A549 (cell line): ENCODE results near the gene MEF2C. TPM values are rescaled to one million over a fixed set of nuclear protein-coding genes. Genes with fewer than 3 reads are reported as not detected.

Experiments used
- ATAC-seq, 2 experiments: fragments of 200-7000 bp in 1 of 2; fragments of >200 bp in 1 of 2; cut with Nextera tagmentation in 1 of 2; cut with Tn5 transposase in 1 of 2; 3 replicates each; pipeline versions ENCODE4 v1.8.0 to v1.9.1; 2018 to 2020; ENCODE audit warnings: mild to moderate bottlenecking in 1 of 2, moderate library complexity in 1 of 2
- CTCF ChIA-PET: fragments of 300-600 bp; sonication (Branson Sonifier 250); formaldehyde crosslinking; extraction: SDS; loops from one replicate; lab custom pipeline; 2021; ENCODE audit warnings: antibody characterized with exemption, inconsistent platforms; lab: Yijun Ruan, JAX
- POLR2A ChIA-PET: fragments of 350-600 bp; formaldehyde crosslinking; extraction: SDS; loops from one replicate; lab custom pipeline; 2021; ENCODE audit warnings: antibody characterized with exemption, inconsistent platforms; lab: Yijun Ruan, JAX
- DNase-seq, 2 experiments: peaks; one replicate each; pipeline versions ENCODE4 v3.0.0 to v3.0.0-alpha.2; 2011 to 2016; ENCODE audit warnings: low read depth in 1 of 2, low spot score in 1 of 2
- FAIRE-seq: peaks from 2 replicates; lab custom pipeline; 2011; peaks lifted over from hg19 to GRCh38; lab: Jason Lieb, UNC
- H3K27ac ChIP-seq, 2 experiments: fragments of >200 bp; sonication (Bioruptor Twin); formaldehyde crosslinking; 3 replicates each; pipeline ENCODE4 v1.5.1; 2016 to 2017
- H3K4me1 ChIP-seq: fragments of >200 bp; sonication (Bioruptor Twin); formaldehyde crosslinking; 3 replicates; pipeline ENCODE4 v1.6.1; 2016
- H3K4me2 ChIP-seq: fragments of >200 bp; sonication (Bioruptor Twin); formaldehyde crosslinking; 3 replicates; pipeline ENCODE4 v1.6.1; 2016
- H3K4me3 ChIP-seq: fragments of >200 bp; sonication (Bioruptor Twin); formaldehyde crosslinking; 3 replicates; pipeline ENCODE4 v1.5.1; 2016
- H3K9me3 ChIP-seq: fragments of >200 bp; sonication (Bioruptor Twin); formaldehyde crosslinking; 3 replicates; pipeline ENCODE4 v1.6.1; 2016
- BHLHE40 ChIP-seq: IDR thresholded peaks from 2 replicates; pipeline ENCODE4 v1.6.1; 2012; ENCODE audit warnings: low read depth, low read length, inconsistent platforms
- CBX2 ChIP-seq: fragments of 200-600 bp; sonication (generic); IDR thresholded peaks from 2 replicates; pipeline ENCODE4 v1.6.1; 2016; ENCODE audit warnings: low read depth, mild to moderate bottlenecking, borderline replicate concordance
- CBX8 ChIP-seq: fragments of 200-600 bp; sonication (generic); IDR thresholded peaks from 2 replicates; pipeline ENCODE4 v1.6.1; 2016
- CHD2 ChIP-seq: fragments of 150-350 bp; IDR thresholded peaks from 2 replicates; pipeline ENCODE4 v1.6.1; 2014; ENCODE audit warnings: low read length; ENCODE audit not compliant: partially characterized antibody
- CHD4 ChIP-seq: fragments of 200-600 bp; sonication (generic); IDR thresholded peaks from 2 replicates; pipeline ENCODE4 v1.6.1; 2016; ENCODE audit warnings: antibody characterized with exemption, mild to moderate bottlenecking, borderline replicate concordance
- EP300 ChIP-seq, 2 experiments: fragments of >200 bp; sonication (Bioruptor Twin); formaldehyde crosslinking; IDR thresholded peaks; 2 replicates in 1 of 2; 3 replicates in 1 of 2; pipeline ENCODE4 v1.6.1; 2016 to 2017
- ESRRA ChIP-seq: fragments of 150-350 bp; IDR thresholded peaks from 2 replicates; pipeline ENCODE4 v1.6.1; 2014; ENCODE audit warnings: mild to moderate bottlenecking, low read length, borderline replicate concordance
- FOXS1 ChIP-seq: fragments of 250-450 bp; sonication (Bioruptor Pico); IDR thresholded peaks from 2 replicates; pipeline ENCODE4 v1.5.0; 2020; ENCODE audit warnings: mild to moderate bottlenecking, moderate library complexity
- GATA3 ChIP-seq: IDR thresholded peaks from 2 replicates; pipeline ENCODE4 v1.6.1; 2012; ENCODE audit warnings: borderline replicate concordance
- HOXB5 ChIP-seq: fragments of 250-450 bp; sonication (Bioruptor Pico); IDR thresholded peaks from 2 replicates; pipeline ENCODE4 v1.5.0; 2020; ENCODE audit warnings: mild to moderate bottlenecking, moderate library complexity
- JUNB ChIP-seq: fragments of >200 bp; sonication (Bioruptor Twin); formaldehyde crosslinking; IDR thresholded peaks from 2 replicates; pipeline ENCODE4 v1.6.1; 2016
- KDM5A ChIP-seq: fragments of 200-600 bp; sonication (generic); IDR thresholded peaks from 2 replicates; pipeline ENCODE4 v1.6.1; 2016; ENCODE audit warnings: antibody characterized with exemption, mild to moderate bottlenecking
- MAFK ChIP-seq: fragments of 450-650 bp; IDR thresholded peaks from 2 replicates; pipeline ENCODE4 v1.6.1; 2014; ENCODE audit not compliant: partially characterized antibody
- NR3C1 ChIP-seq: fragments of >200 bp; sonication (Bioruptor Twin); formaldehyde crosslinking; IDR thresholded peaks from 3 replicates; pipeline ENCODE4 v1.6.1; 2017
- RAD21 ChIP-seq, 2 experiments: fragments of >200 bp in 1 of 2; sonication (Bioruptor Twin) in 1 of 2; formaldehyde crosslinking in 1 of 2; IDR thresholded peaks in 1 of 2; conservative IDR thresholded peaks in 1 of 2; 2 replicates in 1 of 2; 3 replicates in 1 of 2; pipeline ENCODE4 v1.6.1; 2012 to 2018; ENCODE audit warnings: inconsistent platforms in 1 of 2
- RARB ChIP-seq: fragments of 250-450 bp; sonication (Bioruptor Pico); IDR thresholded peaks from 2 replicates; pipeline ENCODE4 v1.8.0; 2021; ENCODE audit warnings: mild to moderate bottlenecking, moderate library complexity
- TFCP2L1 ChIP-seq: fragments of 250-450 bp; sonication (Bioruptor Pico); IDR thresholded peaks from 2 replicates; pipeline ENCODE4 v1.5.0; 2021; ENCODE audit warnings: mild to moderate bottlenecking
- ZC3H11A ChIP-seq: fragments of 450-650 bp; IDR thresholded peaks from 2 replicates; pipeline ENCODE4 v1.6.1; 2014; ENCODE audit warnings: antibody characterized with exemption, mild to moderate bottlenecking
- ZFP36 ChIP-seq: fragments of 450-650 bp; IDR thresholded peaks from 2 replicates; pipeline ENCODE4 v1.6.1; 2014; ENCODE audit warnings: borderline replicate concordance; ENCODE audit not compliant: partially characterized antibody
- ZNF302 ChIP-seq: fragments of 250-450 bp; sonication (Bioruptor Pico); IDR thresholded peaks from 2 replicates; pipeline ENCODE4 v1.9.0; 2021; ENCODE audit warnings: inconsistent platforms, mild to moderate bottlenecking, moderate library complexity
- ZSCAN20 ChIP-seq: fragments of 250-450 bp; sonication (Bioruptor Pico); IDR thresholded peaks from 2 replicates; pipeline ENCODE4 v1.8.0; 2022; ENCODE audit warnings: mild to moderate bottlenecking, moderate library complexity
- WGBS: methylation state at CpG from one replicate; pipeline ENCODE4 v1.1.6; 2017; ENCODE audit errors: missing lambda C conversion rate; 5-methylcytosine and 5-hydroxymethylcytosine counted together
- polyA minus RNA-seq: library from RNA; depleted of rRNA, polyadenylated mRNA; stranded (reverse); fragments of >200 nt; gene quantifications from 2 replicates; pipeline ENCODE4 v1.2.3, GENCODE V29; 2011; rRNA and poly(A)+ RNA removed
- polyA plus RNA-seq, 4 experiments: library from polyadenylated mRNA; depleted of rRNA in 3 of 4; stranded (reverse); fragments of >200 nt; fragmentation: RNase III in 1 of 4; extraction: RNeasy Plus Mini Kit Qiagen cat#74134 plus additional on column Dnase treatment in 1 of 4; gene quantifications; 2 replicates in 3 of 4; 3 replicates in 1 of 4; pipeline ENCODE4 v1.2.3, GENCODE V29; 2011 to 2017
- TF ChIP-seq, protein P1 (sequence below): fragments of 250-450 bp; sonication (Bioruptor Pico); IDR thresholded peaks from 2 replicates; pipeline ENCODE4 v1.5.0; 2020; ENCODE audit warnings: low read depth, mild to moderate bottlenecking, moderate library complexity
- TF ChIP-seq, protein P2 (sequence below): IDR thresholded peaks from 2 replicates; pipeline ENCODE4 v1.6.1; 2012
- TF ChIP-seq, protein P3 (sequence below): fragments of >200 bp; sonication (Bioruptor Twin); formaldehyde crosslinking; IDR thresholded peaks from 2 replicates; pipeline ENCODE4 v1.6.1; 2016
- TF ChIP-seq, protein P4 (sequence below): fragments of >200 bp; sonication (Bioruptor Twin); formaldehyde crosslinking; IDR thresholded peaks from 3 replicates; pipeline ENCODE4 v1.5.1; 2016
- TF ChIP-seq, protein P5 (sequence below): fragments of 450-650 bp; IDR thresholded peaks from 2 replicates; pipeline ENCODE4 v1.6.1; 2014; ENCODE audit warnings: antibody characterized with exemption

The MEF2C gene
- polyA plus RNA-seq (2011; rRNA removed) (0.03 and 0.05 TPM in 2 replicates), polyA plus RNA-seq (2017; fragmentation: RNase III; extraction: RNeasy Plus Mini Kit Qiagen cat#74134 plus additional on column Dnase treatment) (0.06 to 0.12 TPM (median 0.10 TPM) in 3 replicates), polyA minus RNA-seq (0.05 and 0.12 TPM in 2 replicates)
- polyA plus RNA-seq (2012; cell fraction: cytosol; rRNA removed), result not detected in 2 replicates
- not detected in 2 replicates for polyA plus RNA-seq (2012; cell fraction: nucleus; rRNA removed)

DNA sequence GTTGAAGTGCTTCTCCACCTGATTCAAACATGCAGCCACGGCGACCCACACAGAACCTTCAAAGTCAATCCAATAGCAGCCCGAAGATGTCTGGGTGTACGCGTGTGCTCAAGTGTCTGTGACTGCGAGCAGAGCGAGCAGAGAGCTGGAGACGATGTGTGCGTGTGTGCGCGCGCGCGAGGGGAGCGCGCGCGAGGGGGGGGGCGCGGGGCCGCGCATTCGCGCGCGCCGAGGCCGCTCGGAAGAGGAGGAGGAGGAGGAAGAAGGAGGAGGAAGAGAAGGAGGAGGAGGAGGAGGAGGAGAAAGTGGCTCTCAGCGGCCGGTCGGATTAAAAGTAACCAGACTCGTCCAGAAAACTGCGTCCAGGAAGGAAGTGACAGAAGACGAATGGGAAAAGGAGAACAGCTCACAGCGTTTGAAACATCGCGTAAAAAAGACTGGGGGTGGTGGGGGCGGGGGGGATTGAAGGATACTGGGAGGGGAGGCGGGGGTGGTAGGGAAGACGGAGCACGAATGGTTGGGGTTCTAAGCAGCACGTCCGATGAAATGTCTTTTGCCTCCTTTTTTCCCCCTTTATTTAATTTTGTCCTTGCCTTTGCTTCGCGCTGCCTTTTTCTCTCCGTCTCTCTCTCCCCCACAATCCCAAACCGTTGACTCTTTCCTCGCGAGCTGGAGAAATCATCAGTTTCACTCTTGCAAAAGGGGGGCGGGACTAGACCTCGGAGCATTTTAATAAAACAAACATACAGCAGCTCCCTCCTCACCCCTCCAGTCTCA lies at the start of gene MEF2C:
MEF2C (minus strand) TSS at position 126 of the 777 bp plus-strand sequence. CDS start 59,396 bp downstream, outside the sequence.
- POLR2A ChIA-PET, result no interaction called here
- no peak for FAIRE-seq
- Histone ChIP-seq H3K27ac (no peak within 1 kb of the TSS), H3K4me1 (peaks cover 6% of the 10 kb centered on the region; the same call in 1 of the 3 replicates), H3K4me2 (peak within 1 kb of the TSS; percentile 98), H3K9me3 (no peaks in the 10 kb centered on the region), H3K4me3 (peak within 1 kb of the TSS; percentile 54)
- DNase-seq, result peak in 1 of 2 experiments; percentile 4
- WGBS, result 2% methylated on average over 30 of the region's 52 CpGs
- ATAC-seq, result peak; percentile 71 to 72
- CTCF ChIA-PET, result no interaction called here
- TF ChIP-seq ZFP36 (no peak), CBX8 (no peak), TFCP2L1 (CRISPR knock-in tag) (no peak), ZSCAN20 (no peak), BHLHE40 (no peak)
- TF ChIP-seq, protein P1, sequence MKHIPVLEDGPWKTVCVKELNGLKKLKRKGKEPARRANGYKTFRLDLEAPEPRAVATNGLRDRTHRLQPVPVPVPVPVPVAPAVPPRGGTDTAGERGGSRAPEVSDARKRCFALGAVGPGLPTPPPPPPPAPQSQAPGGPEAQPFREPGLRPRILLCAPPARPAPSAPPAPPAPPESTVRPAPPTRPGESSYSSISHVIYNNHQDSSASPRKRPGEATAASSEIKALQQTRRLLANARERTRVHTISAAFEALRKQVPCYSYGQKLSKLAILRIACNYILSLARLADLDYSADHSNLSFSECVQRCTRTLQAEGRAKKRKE (CRISPR knock-in tag), result no peak

DNA sequence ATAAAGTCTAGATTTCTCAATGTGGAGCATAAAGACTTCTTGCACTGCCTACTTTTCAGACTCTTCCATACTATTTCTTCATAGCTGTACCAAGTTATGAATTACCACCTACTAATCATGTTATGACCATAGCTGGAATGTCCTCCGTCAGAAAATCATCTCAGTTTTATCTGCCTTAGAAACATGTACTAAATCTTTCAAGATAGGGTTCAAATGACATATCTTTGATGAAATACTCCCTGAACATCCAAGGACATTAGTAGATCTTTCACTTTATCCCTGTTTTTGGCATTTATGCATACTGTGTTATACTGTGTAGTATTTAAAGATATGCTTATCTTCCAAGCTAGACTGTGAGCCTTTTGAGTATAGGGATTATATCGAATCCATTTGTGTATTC lies 49.6 kb upstream of the MEF2C start:
- Histone ChIP-seq H3K4me3 (no peak overlapping the region), H3K27ac (no peak overlapping the region), H3K4me2 (no peak overlapping the region), H3K4me1 (no peaks in the 10 kb centered on the region), H3K9me3 (no peaks in the 10 kb centered on the region)
- ChIA-PET POLR2A (no interaction called here), CTCF (no interaction called here)
- FAIRE-seq, result no peak
- TF ChIP-seq ZC3H11A, result no peak
- TF ChIP-seq ZNF302, result no peak
- TF ChIP-seq, protein P2, sequence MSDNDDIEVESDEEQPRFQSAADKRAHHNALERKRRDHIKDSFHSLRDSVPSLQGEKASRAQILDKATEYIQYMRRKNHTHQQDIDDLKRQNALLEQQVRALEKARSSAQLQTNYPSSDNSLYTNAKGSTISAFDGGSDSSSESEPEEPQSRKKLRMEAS, result no peak
- no peak for TF ChIP-seq ESRRA
- TF ChIP-seq, protein P3, sequence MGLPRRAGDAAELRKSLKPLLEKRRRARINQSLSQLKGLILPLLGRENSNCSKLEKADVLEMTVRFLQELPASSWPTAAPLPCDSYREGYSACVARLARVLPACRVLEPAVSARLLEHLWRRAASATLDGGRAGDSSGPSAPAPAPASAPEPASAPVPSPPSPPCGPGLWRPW, result no peak
- no peak for TF ChIP-seq EP300 (IDR thresholded peaks at IDR 0.05)
- no peak for TF ChIP-seq BHLHE40
- TF ChIP-seq RARB, result no peak
- ATAC-seq, result no peak
- DNase-seq, result no peak
- 7% methylated on average over 2 of the region's 2 CpGs for WGBS

DNA sequence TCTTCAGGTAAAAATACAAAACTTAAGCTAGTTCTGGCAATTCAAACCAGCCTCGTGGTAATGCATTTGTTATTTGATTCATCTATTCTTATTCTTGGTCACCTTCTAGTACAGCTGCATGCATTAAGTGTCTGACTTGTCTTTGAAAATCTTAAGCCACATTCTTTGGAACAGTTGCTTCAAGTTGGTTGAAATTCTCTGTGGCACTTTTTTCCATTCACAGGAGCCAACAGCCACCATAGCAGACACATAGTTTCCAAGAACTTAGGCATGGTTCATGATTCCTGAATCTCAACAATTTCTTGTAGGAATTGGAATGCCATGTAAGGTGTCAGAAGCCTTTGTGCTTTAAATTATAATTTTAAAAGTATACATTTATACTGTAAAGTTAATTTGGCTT lies 47.4 kb upstream of the MEF2C start:
- Histone ChIP-seq H3K4me1 (no peaks in the 10 kb centered on the region), H3K9me3 (no peaks in the 10 kb centered on the region), H3K4me2 (no peak overlapping the region), H3K27ac (no peak overlapping the region), H3K4me3 (no peak overlapping the region)
- WGBS, result 4% methylated on average over 1 of the region's 1 CpG
- FAIRE-seq (no peak), ATAC-seq (no peak), DNase-seq (no peak)
- POLR2A ChIA-PET, result no interaction called here
- CTCF ChIA-PET, result no interaction called here
- TF ChIP-seq TFCP2L1 (CRISPR knock-in tag) (no peak), RAD21 (conservative IDR thresholded peaks at IDR 0.05 in 1 of 2, IDR thresholded peaks at IDR 0.05 in 1 of 2) (no peak), ZNF302 (no peak), CHD4 (no peak)

DNA sequence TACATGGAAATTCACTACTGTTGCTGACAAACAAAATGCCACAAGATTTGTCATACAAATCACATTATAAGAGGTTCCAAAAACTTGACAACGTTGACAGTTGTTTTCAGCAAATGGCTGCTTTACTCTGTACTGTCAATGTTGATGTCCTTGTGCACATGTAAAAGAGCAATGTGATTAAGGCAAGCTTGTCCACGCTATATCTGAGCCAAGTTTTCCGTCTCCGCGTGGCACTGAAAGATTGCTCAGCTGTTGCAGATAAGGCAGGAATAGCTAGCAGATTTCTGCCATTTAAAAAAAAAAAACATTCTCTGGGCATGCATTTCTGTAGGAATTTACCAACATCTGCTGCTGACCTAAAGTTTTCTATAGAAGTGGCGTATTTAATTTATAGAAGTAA lies 46.4 kb upstream of the MEF2C start:
- WGBS, result 47% methylated on average over 6 of the region's 6 CpGs
- no peak overlapping the region for H3K27ac ChIP-seq
- CTCF ChIA-PET, result no interaction called here
- POLR2A ChIA-PET, result no interaction called here
- DNase-seq (no peak), FAIRE-seq (no peak), ATAC-seq (no peak)
- H3K4me1 ChIP-seq, result no peaks in the 10 kb centered on the region
- H3K4me2 ChIP-seq, result no peak overlapping the region
- H3K9me3 ChIP-seq, result no peaks in the 10 kb centered on the region
- no peak overlapping the region for H3K4me3 ChIP-seq
- TF ChIP-seq CBX2, result no peak
- TF ChIP-seq, protein P1 (CRISPR knock-in tag), result no peak
- no peak for TF ChIP-seq ESRRA
- no peak for TF ChIP-seq MAFK
- TF ChIP-seq, protein P4, sequence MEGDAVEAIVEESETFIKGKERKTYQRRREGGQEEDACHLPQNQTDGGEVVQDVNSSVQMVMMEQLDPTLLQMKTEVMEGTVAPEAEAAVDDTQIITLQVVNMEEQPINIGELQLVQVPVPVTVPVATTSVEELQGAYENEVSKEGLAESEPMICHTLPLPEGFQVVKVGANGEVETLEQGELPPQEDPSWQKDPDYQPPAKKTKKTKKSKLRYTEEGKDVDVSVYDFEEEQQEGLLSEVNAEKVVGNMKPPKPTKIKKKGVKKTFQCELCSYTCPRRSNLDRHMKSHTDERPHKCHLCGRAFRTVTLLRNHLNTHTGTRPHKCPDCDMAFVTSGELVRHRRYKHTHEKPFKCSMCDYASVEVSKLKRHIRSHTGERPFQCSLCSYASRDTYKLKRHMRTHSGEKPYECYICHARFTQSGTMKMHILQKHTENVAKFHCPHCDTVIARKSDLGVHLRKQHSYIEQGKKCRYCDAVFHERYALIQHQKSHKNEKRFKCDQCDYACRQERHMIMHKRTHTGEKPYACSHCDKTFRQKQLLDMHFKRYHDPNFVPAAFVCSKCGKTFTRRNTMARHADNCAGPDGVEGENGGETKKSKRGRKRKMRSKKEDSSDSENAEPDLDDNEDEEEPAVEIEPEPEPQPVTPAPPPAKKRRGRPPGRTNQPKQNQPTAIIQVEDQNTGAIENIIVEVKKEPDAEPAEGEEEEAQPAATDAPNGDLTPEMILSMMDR, result no peak
- TF ChIP-seq, protein P5, sequence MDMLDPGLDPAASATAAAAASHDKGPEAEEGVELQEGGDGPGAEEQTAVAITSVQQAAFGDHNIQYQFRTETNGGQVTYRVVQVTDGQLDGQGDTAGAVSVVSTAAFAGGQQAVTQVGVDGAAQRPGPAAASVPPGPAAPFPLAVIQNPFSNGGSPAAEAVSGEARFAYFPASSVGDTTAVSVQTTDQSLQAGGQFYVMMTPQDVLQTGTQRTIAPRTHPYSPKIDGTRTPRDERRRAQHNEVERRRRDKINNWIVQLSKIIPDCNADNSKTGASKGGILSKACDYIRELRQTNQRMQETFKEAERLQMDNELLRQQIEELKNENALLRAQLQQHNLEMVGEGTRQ, result no peak
- no peak for TF ChIP-seq GATA3
- no peak for TF ChIP-seq JUNB
- no peak for TF ChIP-seq TFCP2L1 (CRISPR knock-in tag)
- no peak for TF ChIP-seq FOXS1 (CRISPR knock-in tag)
- TF ChIP-seq HOXB5 (CRISPR knock-in tag), result no peak
- no peak for TF ChIP-seq KDM5A
- no peak for TF ChIP-seq CHD2
- no peak for TF ChIP-seq NR3C1
